CD4-positive, alpha-beta memory T cell (primary cell): ENCODE measurements around the gene TMEM108. TPM values are rescaled to one million over a fixed set of nuclear protein-coding genes. Genes with fewer than 3 reads are reported as not detected.

Experiments
- CTCF ChIA-PET: fragments of 350-600 bp; sonication (Branson Sonifier 250); formaldehyde crosslinking; loops from one replicate; lab custom pipeline; 2021; ENCODE audit warnings: inconsistent platforms; ENCODE audit not compliant: partially characterized antibody; lab: Charles Lee
- POLR2A ChIA-PET: fragments of 350-600 bp; sonication (Branson Sonifier 250); formaldehyde crosslinking; loops from one replicate; lab custom pipeline; 2021; ENCODE audit not compliant: partially characterized antibody; lab: Charles Lee
- DNase-seq, 5 donors: peaks; one replicate each; pipeline versions ENCODE4 v3.0.0 to v3.0.0-alpha.2; 2020 to 2022; ENCODE audit warnings: mixed read lengths in 1 of 5
- H3K27ac ChIP-seq: one replicate; pipeline ENCODE4 v1.7.0; 2013; ENCODE audit warnings: low read depth, low read length
- H3K27me3 ChIP-seq: 2 replicates; pipeline ENCODE4 v1.7.0; 2013; ENCODE audit warnings: mild to moderate bottlenecking, low read length, moderate library complexity; ENCODE audit not compliant: insufficient read depth
- H3K36me3 ChIP-seq: 2 replicates; pipeline ENCODE4 v1.7.0; 2013; ENCODE audit warnings: mild to moderate bottlenecking, low read length, moderate library complexity; ENCODE audit not compliant: insufficient read depth
- H3K4me1 ChIP-seq: 2 replicates; pipeline ENCODE4 v1.7.0; 2013; ENCODE audit warnings: mild to moderate bottlenecking, low read length, moderate library complexity; ENCODE audit not compliant: insufficient read depth
- H3K4me3 ChIP-seq, 2 donors: one replicate each; pipeline ENCODE4 v1.7.0; 2013; ENCODE audit warnings: low read length in 2 of 2, mild to moderate bottlenecking in 1 of 2
- H3K9me3 ChIP-seq, 2 donors: one replicate each; pipeline ENCODE4 v1.7.0; 2013; ENCODE audit warnings: low read length in 2 of 2, control low read depth in 1 of 2; ENCODE audit not compliant: control insufficient read depth in 1 of 2
- H3K27ac Mint-ChIP-seq, 7 donors: one replicate each; pipeline ENCODE4 v1.8.0; 2020 to 2021; ENCODE audit warnings: mixed read lengths in 7 of 7, mild to moderate bottlenecking in 6 of 7, inconsistent platforms in 3 of 7, moderate library complexity in 3 of 7
- H3K27me3 Mint-ChIP-seq, 2 donors: one replicate each; pipeline ENCODE4 v1.8.0; 2020 to 2021; ENCODE audit warnings: mixed read lengths in 2 of 2
- H3K36me3 Mint-ChIP-seq, 2 donors: one replicate each; pipeline ENCODE4 v1.8.0; 2020 to 2021; ENCODE audit warnings: mixed read lengths in 2 of 2, inconsistent platforms in 1 of 2, mild to moderate bottlenecking in 1 of 2
- H3K4me1 Mint-ChIP-seq, 4 donors: one replicate each; pipeline ENCODE4 v1.8.0; 2020 to 2021; ENCODE audit warnings: mixed read lengths in 4 of 4, mild to moderate bottlenecking in 1 of 4
- H3K4me3 Mint-ChIP-seq, 8 donors: one replicate each; pipeline ENCODE4 v1.8.0; 2020 to 2021; ENCODE audit warnings: mixed read lengths in 8 of 8, mild to moderate bottlenecking in 7 of 8, moderate library complexity in 6 of 8, inconsistent platforms in 3 of 8
- H3K9me3 Mint-ChIP-seq, 8 donors: one replicate each; pipeline ENCODE4 v1.8.0; 2020 to 2021; ENCODE audit warnings: mixed read lengths in 8 of 8, mild to moderate bottlenecking in 5 of 8, inconsistent platforms in 3 of 8, moderate library complexity in 1 of 8
- intact Hi-C: fragments of 100-400 bp; cut with micrococcal nuclease; formaldehyde crosslinking; loops from one replicate; pipeline ENCODE4 v1.15.1; 2023
- polyA plus RNA-seq, 2 donors: library from polyadenylated mRNA; unstranded; fragments of 300-500 nt; fragmentation: Illumina TruSeq; gene quantifications; one replicate each; pipeline ENCODE4 v1.2.3, GENCODE V29; 2021
- total RNA-seq, 2 experiments: library from RNA; stranded (reverse); gene quantifications; one replicate each; pipeline ENCODE4 v1.2.3, GENCODE V29; 2021

TMEM108 gene
- total and polyA plus RNA-seq, 4 experiments from 2014 or later = not detected

DNA sequence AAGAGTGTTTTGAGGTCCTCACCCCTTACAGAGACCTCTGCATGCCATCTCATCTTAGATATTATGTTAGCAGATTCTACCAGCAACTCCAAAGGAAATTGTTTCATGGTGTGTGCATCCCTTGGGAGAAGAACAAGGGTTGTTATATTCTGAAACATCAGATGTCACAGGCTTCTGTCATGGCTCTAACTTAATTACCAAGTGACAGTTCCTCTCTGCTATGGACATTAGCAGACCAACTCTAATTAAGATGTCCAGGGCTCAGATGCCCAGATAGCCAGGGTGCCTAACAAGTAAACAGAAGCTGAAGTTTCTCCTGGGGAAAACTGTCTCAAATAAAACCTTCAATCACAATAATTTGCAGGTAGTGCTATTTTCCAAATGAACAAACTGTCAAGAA lies 208.6 kb downstream of the TMEM108 start:
- H3K36me3 ChIP-seq = no peaks in the 10 kb centered on the region
- H3K4me3 Mint-ChIP-seq = no peak overlapping the region
- H3K4me3 ChIP-seq = no peak overlapping the region
- no peaks in the 10 kb centered on the region for H3K36me3 Mint-ChIP-seq
- POLR2A ChIA-PET = no interaction called here
- peaks cover 2 to 7% of the 10 kb centered on the region in 2 donors for H3K27me3 Mint-ChIP-seq
- DNase-seq = no peak
- no peaks in the 10 kb centered on the region for H3K9me3 ChIP-seq
- no peaks in the 10 kb centered on the region for H3K27me3 ChIP-seq
- intact Hi-C loops = no loop called here
- H3K4me1 Mint-ChIP-seq = no peaks in the 10 kb centered on the region
- H3K4me1 ChIP-seq = no peaks in the 10 kb centered on the region
- H3K27ac ChIP-seq = no peak overlapping the region
- H3K27ac Mint-ChIP-seq = no peak overlapping the region
- CTCF ChIA-PET = no interaction called here
- H3K9me3 Mint-ChIP-seq = peaks cover 0 to 4% (median 0%) of the 10 kb centered on the region in 8 donors

DNA sequence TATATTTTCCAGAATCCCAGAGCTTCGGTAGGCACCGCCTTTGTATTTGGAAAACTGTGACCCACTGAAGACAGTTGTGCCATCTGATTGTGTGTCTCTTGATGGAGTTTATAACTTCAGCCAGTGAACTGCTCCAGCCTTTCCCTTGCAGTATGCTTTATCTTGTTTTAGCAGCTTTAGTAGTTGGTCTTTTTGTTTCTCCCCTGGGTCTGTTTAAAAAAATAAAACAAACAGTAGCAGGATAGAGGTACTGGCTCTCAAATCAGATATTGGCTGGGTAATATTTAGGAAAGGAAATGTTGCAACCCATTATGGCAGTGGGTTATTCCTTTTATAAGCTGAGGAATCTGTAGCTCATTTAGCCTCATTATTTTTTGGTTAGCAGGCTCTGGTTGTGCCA lies 210.2 kb downstream of the TMEM108 start:
- Mint-ChIP-seq H3K4me3 (no peak overlapping the region), H3K9me3 (peaks cover 0 to 4% (median 0%) of the 10 kb centered on the region in 8 donors), H3K4me1 (no peaks in the 10 kb centered on the region), H3K27me3 (peaks cover 1 to 2% of the 10 kb centered on the region in 2 donors), H3K27ac (no peak overlapping the region), H3K36me3 (no peaks in the 10 kb centered on the region)
- Histone ChIP-seq H3K27me3 (no peaks in the 10 kb centered on the region), H3K9me3 (no peaks in the 10 kb centered on the region), H3K4me1 (no peaks in the 10 kb centered on the region), H3K36me3 (no peaks in the 10 kb centered on the region), H3K27ac (no peak overlapping the region), H3K4me3 (no peak overlapping the region)
- no peak for DNase-seq
- CTCF ChIA-PET = no interaction called here
- intact Hi-C loops = no loop called here
- POLR2A ChIA-PET = no interaction called here

DNA sequence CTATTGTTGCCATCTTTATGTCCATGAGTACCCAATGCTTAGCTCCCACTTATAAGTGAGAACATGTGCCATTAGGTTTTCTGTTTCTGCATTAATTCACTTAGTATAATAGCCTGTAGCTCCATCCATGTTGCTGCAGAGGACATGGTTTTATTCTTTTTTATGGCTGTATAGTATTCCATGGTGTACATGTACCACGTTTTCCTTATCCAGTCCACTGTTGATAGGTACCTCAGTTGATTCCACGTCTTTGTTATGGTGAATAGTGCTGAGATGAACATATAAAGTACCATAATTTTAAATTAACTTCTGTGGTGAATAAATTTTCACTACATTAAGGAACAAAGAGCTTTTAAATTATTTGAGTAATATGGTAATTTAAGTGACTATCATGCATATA lies 211.3 kb downstream of the TMEM108 start:
- Histone ChIP-seq H3K4me1 (no peaks in the 10 kb centered on the region), H3K36me3 (no peaks in the 10 kb centered on the region), H3K27ac (no peak overlapping the region), H3K4me3 (no peak overlapping the region), H3K27me3 (no peaks in the 10 kb centered on the region), H3K9me3 (no peaks in the 10 kb centered on the region)
- ChIA-PET POLR2A (no interaction called here), CTCF (no interaction called here)
- Mint-ChIP-seq H3K27ac (no peak overlapping the region), H3K27me3 (no peaks in the 10 kb centered on the region), H3K36me3 (no peaks in the 10 kb centered on the region), H3K4me3 (no peak overlapping the region), H3K9me3 (peaks cover 0 to 4% (median 0%) of the 10 kb centered on the region in 8 donors), H3K4me1 (no peaks in the 10 kb centered on the region)
- no peak for DNase-seq
- intact Hi-C loops = no loop called here

DNA sequence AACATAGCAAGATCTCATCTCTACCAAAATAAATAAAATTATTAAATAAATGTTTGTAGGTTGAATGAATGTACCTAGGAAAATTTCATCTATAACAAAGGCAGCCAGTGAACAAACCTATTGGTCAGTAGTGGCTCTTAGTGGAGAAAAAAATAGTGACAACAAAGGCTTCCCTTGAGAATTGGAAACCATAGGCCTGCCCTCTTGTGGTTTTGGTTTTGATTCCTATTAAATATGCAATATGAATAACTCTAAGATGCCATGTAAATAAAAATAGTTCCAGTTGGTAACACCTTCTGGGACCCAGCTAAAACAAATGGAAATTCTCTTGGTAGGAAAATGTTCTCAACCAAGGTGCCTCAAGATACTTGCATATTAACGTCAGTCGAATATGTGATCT lies 216.0 kb downstream of the TMEM108 start:
- CTCF ChIA-PET = no interaction called here
- H3K36me3 ChIP-seq = no peaks in the 10 kb centered on the region
- intact Hi-C loops = no loop called here
- Mint-ChIP-seq H3K27me3 (peaks cover 0 to 1% of the 10 kb centered on the region in 2 donors), H3K9me3 (peaks cover 0 to under 1% (median 0%) of the 10 kb centered on the region in 8 donors), H3K4me1 (no peaks in the 10 kb centered on the region), H3K27ac (no peak overlapping the region), H3K4me3 (no peak overlapping the region), H3K36me3 (no peaks in the 10 kb centered on the region)
- no peak overlapping the region for H3K4me3 ChIP-seq
- no peaks in the 10 kb centered on the region for H3K27me3 ChIP-seq
- POLR2A ChIA-PET = no interaction called here
- DNase-seq = no peak
- H3K9me3 ChIP-seq = no peaks in the 10 kb centered on the region
- H3K4me1 ChIP-seq = no peaks in the 10 kb centered on the region
- no peak overlapping the region for H3K27ac ChIP-seq

DNA sequence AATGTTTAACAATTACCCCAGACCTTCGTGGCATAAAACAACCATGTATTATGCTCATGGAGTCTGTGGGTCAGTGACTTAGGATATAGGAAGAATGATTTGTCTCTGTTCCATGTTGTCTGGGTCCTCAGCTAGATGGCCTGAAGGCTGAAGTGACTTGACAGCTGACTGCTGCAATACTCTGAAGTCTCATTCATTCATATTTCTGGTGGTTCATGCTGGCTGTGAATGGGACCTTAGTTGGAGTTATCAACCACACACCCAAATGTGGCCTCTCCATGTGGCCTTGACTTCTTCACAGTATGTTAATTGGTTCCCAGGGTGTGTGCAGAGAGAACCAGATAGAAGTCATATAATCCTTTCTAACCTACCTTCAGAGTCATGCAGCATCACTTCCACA lies 216.5 kb downstream of the TMEM108 start:
- ChIA-PET POLR2A (no interaction called here), CTCF (no interaction called here)
- no peaks in the 10 kb centered on the region for H3K9me3 Mint-ChIP-seq
- Histone ChIP-seq H3K27me3 (no peaks in the 10 kb centered on the region), H3K27ac (no peak overlapping the region), H3K4me3 (no peak overlapping the region), H3K4me1 (no peaks in the 10 kb centered on the region), H3K36me3 (no peaks in the 10 kb centered on the region), H3K9me3 (no peaks in the 10 kb centered on the region)
- no peak overlapping the region for H3K27ac Mint-ChIP-seq
- peaks cover 0 to 1% of the 10 kb centered on the region in 2 donors for H3K27me3 Mint-ChIP-seq
- intact Hi-C loops = no loop called here
- no peak overlapping the region for H3K4me3 Mint-ChIP-seq
- H3K36me3 Mint-ChIP-seq = no peaks in the 10 kb centered on the region
- no peaks in the 10 kb centered on the region for H3K4me1 Mint-ChIP-seq
- DNase-seq = no peak

DNA sequence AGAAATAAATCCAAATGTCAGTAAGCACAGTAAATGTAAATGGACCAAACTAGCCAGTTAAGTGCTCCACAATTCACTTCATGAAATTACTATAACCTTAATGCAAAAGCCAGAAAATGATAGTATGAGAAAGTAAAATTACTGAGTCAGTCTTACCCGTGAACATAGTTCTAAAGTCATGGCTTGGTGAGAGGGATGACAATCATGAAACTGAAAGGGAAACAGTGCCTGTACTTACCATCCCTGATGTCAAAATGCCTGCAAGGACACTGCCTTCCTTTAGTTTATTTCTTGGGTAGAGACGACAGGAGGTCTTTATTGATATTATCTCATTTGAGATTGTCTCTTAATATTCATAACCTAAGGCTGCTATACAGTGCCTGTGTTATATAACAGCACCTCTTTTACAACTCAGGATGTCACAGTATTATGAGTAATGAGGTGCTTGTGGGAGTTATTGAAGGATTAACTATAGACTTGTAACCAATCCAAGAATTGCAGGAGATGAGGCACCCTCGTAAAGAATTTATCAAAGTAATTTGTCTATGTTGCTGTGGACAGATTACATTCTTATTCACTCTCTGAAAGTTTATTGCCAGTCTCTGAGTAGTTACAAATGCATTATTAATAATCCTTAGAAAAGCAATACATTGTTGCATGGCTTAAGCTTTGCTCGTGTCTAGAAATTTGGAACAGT lies 218.7 kb downstream of the TMEM108 start:
- H3K9me3 ChIP-seq = no peaks in the 10 kb centered on the region
- DNase-seq = no peak
- Mint-ChIP-seq H3K9me3 (no peaks in the 10 kb centered on the region), H3K36me3 (no peaks in the 10 kb centered on the region), H3K4me1 (no peaks in the 10 kb centered on the region), H3K27ac (no peak overlapping the region), H3K4me3 (no peak overlapping the region), H3K27me3 (peaks cover 0 to 3% of the 10 kb centered on the region in 2 donors)
- ChIA-PET CTCF (no interaction called here), POLR2A (no interaction called here)
- no peaks in the 10 kb centered on the region for H3K4me1 ChIP-seq
- H3K27ac ChIP-seq = no peak overlapping the region
- no peaks in the 10 kb centered on the region for H3K36me3 ChIP-seq
- intact Hi-C loops = no loop called here
- no peak overlapping the region for H3K4me3 ChIP-seq
- H3K27me3 ChIP-seq = no peaks in the 10 kb centered on the region

DNA sequence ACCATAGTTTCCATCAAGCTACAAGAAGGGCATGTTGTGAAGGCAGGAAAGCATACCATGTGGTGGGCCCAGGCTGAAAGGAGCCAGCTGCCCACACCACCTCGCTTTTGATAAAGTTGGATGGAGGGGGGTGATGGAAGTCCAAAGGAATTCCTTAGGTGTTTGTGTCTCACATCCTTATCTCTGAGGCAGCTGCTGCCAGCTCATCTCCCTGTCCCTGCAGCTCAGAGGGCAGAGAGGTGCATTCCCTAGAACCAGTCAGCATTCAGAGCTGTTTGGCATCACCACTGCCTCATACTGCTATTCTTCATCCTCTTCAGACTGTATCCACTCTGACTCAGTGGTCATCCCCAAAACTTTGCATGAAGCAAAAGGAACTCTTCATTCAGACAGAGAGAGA lies 220.2 kb downstream of the TMEM108 start:
- Histone ChIP-seq H3K4me3 (no peak overlapping the region), H3K27ac (no peak overlapping the region), H3K9me3 (no peaks in the 10 kb centered on the region), H3K4me1 (no peaks in the 10 kb centered on the region), H3K27me3 (no peaks in the 10 kb centered on the region), H3K36me3 (no peaks in the 10 kb centered on the region)
- no peaks in the 10 kb centered on the region for H3K4me1 Mint-ChIP-seq
- H3K27me3 Mint-ChIP-seq = peaks cover 0 to 3% of the 10 kb centered on the region in 2 donors
- intact Hi-C loops = no loop called here
- H3K9me3 Mint-ChIP-seq = no peaks in the 10 kb centered on the region
- no peak overlapping the region for H3K4me3 Mint-ChIP-seq
- no peak overlapping the region for H3K27ac Mint-ChIP-seq
- ChIA-PET POLR2A (no interaction called here), CTCF (no interaction called here)
- no peak for DNase-seq
- H3K36me3 Mint-ChIP-seq = no peaks in the 10 kb centered on the region
